Mammary epithelial cell (primary cell): Measurements from ENCODE around the gene IL24.

Source experiments
- CTCF ChIP-seq, 2 donors: IDR thresholded peaks in 1 of 2; conservative IDR thresholded peaks in 1 of 2; 2 replicates each; pipeline ENCODE4 v1.5.1; 2011 to 2012; ENCODE audit warnings: inconsistent platforms in 2 of 2, low read length in 2 of 2, mild to moderate bottlenecking in 2 of 2, control low read depth in 1 of 2, low read depth in 1 of 2; ENCODE audit not compliant: insufficient read depth in 1 of 2; ENCODE audit errors: extremely low read depth in 1 of 2
- EZH2 ChIP-seq: IDR thresholded peaks from 2 replicates; pipeline ENCODE4 v1.6.1; 2012; ENCODE audit warnings: low read length, inconsistent platforms, borderline replicate concordance

- TF ChIP-seq CTCF (conservative IDR thresholded peaks at IDR 0.05 in 1 of 2, IDR thresholded peaks at IDR 0.05 in 1 of 2; ENCODE audit: extremely low read depth in 1 of 2, insufficient read depth in 1 of 2, low read depth in 1 of 2, low read length in 2 of 2) = peak; percentile 16
- TF ChIP-seq EZH2 = no peak
Measured at GRCh38 chr1:206856674-206857464, 40.4 kb upstream of the IL24 start.
